OCI-LY1 (cell line): ENCODE data around the gene BEX1.

Experiments
- H2AFZ ChIP-seq: fragments of 200-600 bp; sonication (generic), shearing (Covaris generic); 2 replicates; pipeline ENCODE4 v1.6.0; 2014; ENCODE audit warnings: antibody characterized with exemption, mild to moderate bottlenecking, low read length
- H3F3A ChIP-seq: fragments of 200-600 bp; sonication (generic), shearing (Covaris generic); 2 replicates; pipeline ENCODE4 v1.6.0; 2014; ENCODE audit warnings: mild to moderate bottlenecking, antibody characterized with exemption, low read length, moderate library complexity; ENCODE audit not compliant: insufficient read depth
- H3K27ac ChIP-seq: fragments of 200-600 bp; sonication (generic); 2 replicates; pipeline ENCODE4 v1.5.1; 2014; ENCODE audit warnings: low read length, mixed run types, mild to moderate bottlenecking, low read depth; ENCODE audit not compliant: poor library complexity, severe bottlenecking
- H3K27me3 ChIP-seq: fragments of 200-600 bp; sonication (generic); 2 replicates; pipeline ENCODE4 v1.6.0; 2014; ENCODE audit warnings: antibody characterized with exemption, mild to moderate bottlenecking, low read length, moderate library complexity; ENCODE audit not compliant: insufficient read depth
- H3K36me3 ChIP-seq: fragments of 200-600 bp; sonication (generic); 2 replicates; pipeline ENCODE4 v1.6.1; 2014; ENCODE audit warnings: mild to moderate bottlenecking, antibody characterized with exemption, low read length, moderate library complexity, mixed read lengths; ENCODE audit not compliant: insufficient read depth
- H3K4me1 ChIP-seq: fragments of 200-600 bp; sonication (generic); 2 replicates; pipeline ENCODE4 v1.5.1; 2014; ENCODE audit warnings: mild to moderate bottlenecking, low read length, moderate library complexity; ENCODE audit not compliant: insufficient read depth, severe bottlenecking
- H3K4me2 ChIP-seq: fragments of 200-600 bp; sonication (generic), shearing (Covaris generic); 2 replicates; pipeline ENCODE4 v1.6.1; 2014; ENCODE audit warnings: low read length
- H3K4me3 ChIP-seq: fragments of 200-600 bp; sonication (generic); 2 replicates; pipeline ENCODE4 v1.5.1; 2014; ENCODE audit warnings: low read length, low read depth, mild to moderate bottlenecking, mixed read lengths; ENCODE audit not compliant: poor library complexity, severe bottlenecking
- H3K79me2 ChIP-seq: fragments of 200-600 bp; shearing (Covaris generic); 2 replicates; pipeline ENCODE4 v1.6.1; 2016; ENCODE audit warnings: mixed run types, low read length, mixed read lengths; ENCODE audit not compliant: insufficient read depth
- H3K9ac ChIP-seq: fragments of 200-600 bp; sonication (generic), shearing (Covaris generic); 2 replicates; pipeline ENCODE4 v1.6.1; 2014; ENCODE audit warnings: mild to moderate bottlenecking, low read length, mixed read lengths
- H3K9me2 ChIP-seq: fragments of 200-600 bp; sonication (generic), shearing (Covaris generic); 2 replicates; pipeline ENCODE4 v1.6.1; 2014; ENCODE audit warnings: low read depth, mild to moderate bottlenecking, low read length, mixed read lengths
- H3K9me3 ChIP-seq: fragments of 200-600 bp; shearing (Covaris generic); 2 replicates; pipeline ENCODE4 v1.6.1; 2014; ENCODE audit warnings: low read length, mixed read lengths
- H4K20me1 ChIP-seq: fragments of 200-600 bp; sonication (generic), shearing (Covaris generic); 2 replicates; pipeline ENCODE4 v1.6.0; 2016; ENCODE audit warnings: mild to moderate bottlenecking, low read length; ENCODE audit not compliant: insufficient read depth
- EZH2 ChIP-seq: fragments of 200-600 bp; sonication (generic), shearing (Covaris generic); IDR thresholded peaks from 2 replicates; pipeline ENCODE4 v1.8.0; 2017; ENCODE audit warnings: borderline replicate concordance, mixed run types, mild to moderate bottlenecking, antibody characterized with exemption, low read length, moderate library complexity, mixed read lengths
- TF ChIP-seq, protein P1 (sequence below): fragments of 200-600 bp; sonication (generic), shearing (Covaris generic); IDR thresholded peaks from 2 replicates; pipeline ENCODE4 v1.5.1; 2017; ENCODE audit warnings: mild to moderate bottlenecking, antibody characterized with exemption, low read length, moderate library complexity, mixed read lengths

BEX1 gene

DNA sequence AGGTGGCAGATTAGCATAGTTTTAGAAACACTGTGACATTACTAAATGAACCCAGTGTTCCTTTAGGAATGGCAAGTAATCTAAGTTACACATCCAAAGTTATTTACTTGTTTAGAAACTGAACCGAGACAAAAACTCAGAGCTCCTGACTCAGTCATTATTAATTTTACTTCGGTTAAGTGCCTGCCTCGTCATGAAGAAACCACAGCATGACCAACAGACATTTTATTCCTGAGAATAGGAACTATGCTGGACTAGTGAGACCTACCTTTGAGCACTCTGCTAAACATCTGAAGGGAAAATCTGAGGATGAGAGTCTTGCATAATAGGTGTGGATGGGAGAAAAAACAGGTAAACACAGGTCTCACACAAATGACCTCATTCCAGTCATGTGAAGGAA lies 2.5 kb downstream of the BEX1 start:
- Histone ChIP-seq H3K4me3 (no peak overlapping the region), H3F3A (no peaks in the 10 kb centered on the region), H3K27ac (no peak overlapping the region)

DNA sequence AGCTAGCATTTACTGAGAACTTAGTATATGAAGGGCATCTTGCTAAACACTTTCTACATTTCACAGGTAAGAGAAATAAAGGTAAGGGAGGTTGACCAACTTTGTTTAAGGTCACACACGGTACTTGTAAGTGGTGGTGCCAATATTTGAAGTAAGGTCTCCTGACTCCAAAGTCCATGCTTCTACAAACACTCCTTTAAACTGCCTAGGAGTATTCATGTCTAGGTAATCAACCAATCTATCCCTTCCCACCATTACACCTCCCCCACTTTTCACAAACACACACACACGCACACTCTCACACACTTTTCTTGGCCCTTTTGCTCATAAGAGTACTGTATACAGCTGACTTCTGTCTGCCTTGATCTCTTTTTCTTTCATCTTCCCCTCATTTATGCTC lies 7.1 kb downstream of the BEX1 start:
- Histone ChIP-seq H3K4me2 (no peak overlapping the region), H3K9me2 (no peaks in the 10 kb centered on the region), H4K20me1 (no peaks in the 10 kb centered on the region)

More for the DNA sequence above, 2.5 kb downstream of the BEX1 start:
- no peaks in the 10 kb centered on the region for H3K9me2 ChIP-seq
- H3K9ac ChIP-seq: no peak overlapping the region
- no peaks in the 10 kb centered on the region for H3K27me3 ChIP-seq
- H2AFZ ChIP-seq: no peak overlapping the region
- no peaks in the 10 kb centered on the region for H3K9me3 ChIP-seq
- H3K79me2 ChIP-seq: no peaks in the 10 kb centered on the region
- H3K36me3 ChIP-seq: no peaks in the 10 kb centered on the region
- no peak overlapping the region for H3K4me2 ChIP-seq
- H4K20me1 ChIP-seq: no peaks in the 10 kb centered on the region
- no peaks in the 10 kb centered on the region for H3K4me1 ChIP-seq
- TF ChIP-seq EZH2: no peak
- TF ChIP-seq, protein P1, sequence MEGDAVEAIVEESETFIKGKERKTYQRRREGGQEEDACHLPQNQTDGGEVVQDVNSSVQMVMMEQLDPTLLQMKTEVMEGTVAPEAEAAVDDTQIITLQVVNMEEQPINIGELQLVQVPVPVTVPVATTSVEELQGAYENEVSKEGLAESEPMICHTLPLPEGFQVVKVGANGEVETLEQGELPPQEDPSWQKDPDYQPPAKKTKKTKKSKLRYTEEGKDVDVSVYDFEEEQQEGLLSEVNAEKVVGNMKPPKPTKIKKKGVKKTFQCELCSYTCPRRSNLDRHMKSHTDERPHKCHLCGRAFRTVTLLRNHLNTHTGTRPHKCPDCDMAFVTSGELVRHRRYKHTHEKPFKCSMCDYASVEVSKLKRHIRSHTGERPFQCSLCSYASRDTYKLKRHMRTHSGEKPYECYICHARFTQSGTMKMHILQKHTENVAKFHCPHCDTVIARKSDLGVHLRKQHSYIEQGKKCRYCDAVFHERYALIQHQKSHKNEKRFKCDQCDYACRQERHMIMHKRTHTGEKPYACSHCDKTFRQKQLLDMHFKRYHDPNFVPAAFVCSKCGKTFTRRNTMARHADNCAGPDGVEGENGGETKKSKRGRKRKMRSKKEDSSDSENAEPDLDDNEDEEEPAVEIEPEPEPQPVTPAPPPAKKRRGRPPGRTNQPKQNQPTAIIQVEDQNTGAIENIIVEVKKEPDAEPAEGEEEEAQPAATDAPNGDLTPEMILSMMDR: no peak

DNA sequence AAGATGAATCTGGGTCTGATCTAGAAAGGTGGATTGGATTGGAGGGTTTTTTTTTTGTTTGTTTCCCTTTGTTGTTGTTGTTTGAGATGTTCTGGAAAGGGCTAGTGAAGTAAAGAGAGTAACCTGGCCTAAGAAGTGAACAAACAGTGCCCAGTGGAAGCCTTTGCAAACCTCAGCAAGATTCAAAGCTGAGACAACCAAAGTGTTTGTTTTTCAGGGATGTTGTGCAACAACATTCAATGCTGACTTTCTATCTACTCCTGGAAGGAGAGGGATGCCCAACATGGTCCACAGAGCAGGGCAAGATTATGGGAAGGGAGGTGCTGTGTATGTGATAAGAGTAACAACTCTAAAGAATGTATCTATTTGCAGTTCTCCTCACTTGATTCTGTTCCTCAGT lies 11.3 kb downstream of the BEX1 start:
- no peaks in the 10 kb centered on the region for H4K20me1 ChIP-seq
- H3K9ac ChIP-seq: no peak overlapping the region
- no peak overlapping the region for H3K27ac ChIP-seq
- TF ChIP-seq EZH2: no peak
- TF ChIP-seq, protein P1: no peak
- no peaks in the 10 kb centered on the region for H3K9me3 ChIP-seq
- no peak overlapping the region for H2AFZ ChIP-seq
- H3K79me2 ChIP-seq: no peaks in the 10 kb centered on the region
- no peaks in the 10 kb centered on the region for H3K9me2 ChIP-seq
- H3K4me1 ChIP-seq: no peaks in the 10 kb centered on the region
- H3F3A ChIP-seq: no peaks in the 10 kb centered on the region
- no peak overlapping the region for H3K4me2 ChIP-seq
- no peaks in the 10 kb centered on the region for H3K36me3 ChIP-seq
- H3K27me3 ChIP-seq: no peaks in the 10 kb centered on the region
- no peak overlapping the region for H3K4me3 ChIP-seq

More for the DNA sequence above, 7.1 kb downstream of the BEX1 start:
- Histone ChIP-seq H3K9me3 (no peaks in the 10 kb centered on the region), H3K9ac (no peak overlapping the region), H3K4me3 (no peak overlapping the region), H3K79me2 (no peaks in the 10 kb centered on the region), H3K4me1 (no peaks in the 10 kb centered on the region), H3K27ac (no peak overlapping the region), H3K36me3 (no peaks in the 10 kb centered on the region), H3K27me3 (no peaks in the 10 kb centered on the region), H3F3A (no peaks in the 10 kb centered on the region), H2AFZ (no peak overlapping the region)
- TF ChIP-seq, protein P1: no peak
- no peak for TF ChIP-seq EZH2
